Natural killer cell treated with Interleukin-12 subunit alpha and Interleukin-12 subunit beta and Interleukin-15 and Interleukin-18, amount 100 ng/mL, for 72 hours (primary cell): Measurements from ENCODE around the gene SEMA3A. TPM values are rescaled to one million over a fixed set of nuclear protein-coding genes. Genes with fewer than 3 reads are reported as not detected.

ENCODE experiments used
- ATAC-seq, 2 donors: fragments of 150-1000 bp; cut with Tn5 transposase in 1 of 2; sonication (Bioruptor Pico), chemical (Tn5 transposase) in 1 of 2; 2 replicates each; pipeline ENCODE4 v1.10.0; 2021
- DNase-seq: peaks from one replicate; pipeline ENCODE4 v3.0.0; 2022; ENCODE audit warnings: low spot score
- H3K27ac Mint-ChIP-seq, 2 donors: 1 replicate in 1 of 2; 2 replicates in 1 of 2; pipeline ENCODE4 v1.8.0; 2022; ENCODE audit warnings: mixed read lengths in 2 of 2, mild to moderate bottlenecking in 1 of 2, moderate library complexity in 1 of 2
- H3K27me3 Mint-ChIP-seq, 2 donors: 1 replicate in 1 of 2; 2 replicates in 1 of 2; pipeline ENCODE4 v1.8.0; 2022; ENCODE audit warnings: mixed read lengths in 2 of 2
- H3K36me3 Mint-ChIP-seq: one replicate; pipeline ENCODE4 v1.8.0; 2022; ENCODE audit warnings: mixed read lengths
- H3K4me1 Mint-ChIP-seq, 2 donors: 1 replicate in 1 of 2; 2 replicates in 1 of 2; pipeline ENCODE4 v1.8.0; 2022; ENCODE audit warnings: low read depth in 2 of 2, mixed read lengths in 2 of 2, mild to moderate bottlenecking in 1 of 2
- H3K4me3 Mint-ChIP-seq: one replicate; pipeline ENCODE4 v1.8.0; 2022; ENCODE audit warnings: mixed read lengths
- H3K9me3 Mint-ChIP-seq: 2 replicates; pipeline ENCODE4 v1.8.0; 2022; ENCODE audit warnings: mixed read lengths
- total RNA-seq, 2 donors: library from RNA; stranded (reverse); gene quantifications; one replicate each; pipeline ENCODE4 v1.2.3, GENCODE V29; 2022

SEMA3A gene
- total RNA-seq, 2 donors from 2014 or later, result 4.0 to 5.0 TPM

DNA sequence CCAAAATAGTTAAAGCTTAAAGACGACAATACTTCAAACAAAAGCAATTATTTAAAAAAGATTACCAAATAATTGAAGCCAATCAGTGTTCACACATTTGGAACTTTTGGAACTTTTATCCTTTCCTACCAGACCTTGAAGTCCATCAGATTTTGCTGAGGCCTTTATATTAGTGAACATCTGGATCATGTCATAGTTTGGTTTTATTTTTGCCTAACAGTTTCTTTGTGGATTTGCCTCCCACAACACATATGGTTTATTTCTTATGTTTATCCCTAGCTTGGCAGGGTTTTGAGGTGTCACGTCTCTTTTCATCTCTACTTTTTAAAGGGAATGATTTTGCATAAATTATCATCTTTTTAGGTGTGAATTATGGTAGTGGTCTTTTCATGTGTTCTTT lies 242.4 kb downstream of the SEMA3A start:
- no peak overlapping the region for H3K4me3 Mint-ChIP-seq
- no peaks in the 10 kb centered on the region for H3K27me3 Mint-ChIP-seq
- no peak overlapping the region for H3K27ac Mint-ChIP-seq
- peaks cover 2% of the 10 kb centered on the region for H3K9me3 Mint-ChIP-seq
- DNase-seq (no peak), ATAC-seq (no peak)
- no peaks in the 10 kb centered on the region for H3K36me3 Mint-ChIP-seq
- H3K4me1 Mint-ChIP-seq, result no peaks in the 10 kb centered on the region

DNA sequence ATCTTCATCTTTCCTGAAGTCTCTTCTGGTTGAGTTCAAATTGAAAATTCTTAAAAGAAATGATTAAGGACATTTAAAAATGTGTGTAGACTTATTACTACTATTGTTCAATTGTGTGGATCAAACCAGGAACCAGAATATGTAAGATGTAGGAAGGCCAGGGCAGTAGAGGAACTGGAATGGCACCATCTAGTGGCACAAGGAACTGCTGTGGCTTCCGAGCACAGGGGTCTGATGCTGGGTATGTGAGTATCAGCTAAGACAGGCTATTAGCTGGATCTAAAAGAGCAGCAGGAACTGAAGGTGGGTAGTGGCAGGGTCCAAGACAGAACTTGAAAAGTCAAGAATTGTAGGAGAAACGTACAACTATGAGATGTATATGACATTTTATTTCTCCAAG lies 247.3 kb downstream of the SEMA3A start:
- Mint-ChIP-seq H3K9me3 (peaks cover 2% of the 10 kb centered on the region), H3K36me3 (no peaks in the 10 kb centered on the region), H3K4me3 (no peak overlapping the region), H3K27me3 (no peaks in the 10 kb centered on the region), H3K4me1 (no peaks in the 10 kb centered on the region), H3K27ac (no peak overlapping the region)
- DNase-seq, result no peak
- ATAC-seq, result no peak

GRCh38 chr7:83946801-83947200 lies 247.8 kb downstream of the SEMA3A start:
- no peak for ATAC-seq
- H3K9me3 Mint-ChIP-seq, result peaks cover 2% of the 10 kb centered on the region
- H3K27me3 Mint-ChIP-seq, result no peaks in the 10 kb centered on the region
- H3K4me1 Mint-ChIP-seq, result no peaks in the 10 kb centered on the region
- no peak overlapping the region for H3K4me3 Mint-ChIP-seq
- DNase-seq, result no peak
- no peaks in the 10 kb centered on the region for H3K36me3 Mint-ChIP-seq
- no peak overlapping the region for H3K27ac Mint-ChIP-seq

- Mint-ChIP-seq H3K4me1 (no peaks in the 10 kb centered on the region), H3K27ac (no peak overlapping the region), H3K27me3 (no peaks in the 10 kb centered on the region), H3K4me3 (no peak overlapping the region), H3K9me3 (no peaks in the 10 kb centered on the region), H3K36me3 (no peaks in the 10 kb centered on the region)
- ATAC-seq (no peak), DNase-seq (no peak)
Observed at GRCh38 chr7:83941300-83941699, 253.3 kb downstream of the SEMA3A start.

GRCh38 chr7:83937930-83938329 lies 256.7 kb downstream of the SEMA3A start:
- H3K27me3 Mint-ChIP-seq, result no peaks in the 10 kb centered on the region
- no peak for ATAC-seq
- H3K4me1 Mint-ChIP-seq, result no peaks in the 10 kb centered on the region
- H3K9me3 Mint-ChIP-seq, result no peaks in the 10 kb centered on the region
- H3K36me3 Mint-ChIP-seq, result no peaks in the 10 kb centered on the region
- no peak for DNase-seq
- no peak overlapping the region for H3K4me3 Mint-ChIP-seq
- H3K27ac Mint-ChIP-seq, result no peak overlapping the region

DNA sequence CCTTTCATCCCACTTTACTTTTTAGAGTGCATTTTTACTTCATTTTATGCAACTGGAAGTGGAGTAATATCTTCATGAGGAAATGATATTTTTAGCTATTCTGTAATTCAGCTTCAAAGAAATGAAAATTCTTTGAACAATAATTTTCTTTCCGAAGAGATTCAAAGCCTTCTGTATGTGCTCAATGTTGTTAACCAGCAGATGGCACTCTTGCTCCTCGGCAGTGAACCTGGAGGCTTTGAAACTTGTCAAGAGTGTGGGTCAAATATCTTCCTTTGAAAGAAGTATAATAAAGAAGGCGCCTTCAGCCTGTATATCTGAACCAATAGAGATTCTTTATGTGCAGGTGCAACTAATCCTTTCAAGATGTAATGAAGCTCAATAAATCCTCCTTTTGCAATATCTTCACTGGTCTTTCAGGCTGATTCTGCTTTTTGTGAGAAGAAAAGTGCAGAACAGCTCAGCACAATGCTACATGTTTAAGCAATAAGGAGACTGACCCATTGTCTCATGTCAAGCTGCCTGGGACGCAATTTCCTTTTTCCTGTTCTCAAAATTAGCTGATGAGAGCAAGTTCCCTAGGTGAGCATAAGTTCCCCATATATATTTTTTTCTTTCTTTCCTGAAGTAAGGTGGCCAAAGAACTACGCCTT lies 258.4 kb downstream of the SEMA3A start:
- no peak overlapping the region for H3K27ac Mint-ChIP-seq
- no peak for ATAC-seq
- no peaks in the 10 kb centered on the region for H3K36me3 Mint-ChIP-seq
- no peaks in the 10 kb centered on the region for H3K27me3 Mint-ChIP-seq
- peaks cover 2% of the 10 kb centered on the region for H3K9me3 Mint-ChIP-seq
- DNase-seq, result no peak
- H3K4me1 Mint-ChIP-seq, result no peaks in the 10 kb centered on the region
- no peak overlapping the region for H3K4me3 Mint-ChIP-seq

DNA sequence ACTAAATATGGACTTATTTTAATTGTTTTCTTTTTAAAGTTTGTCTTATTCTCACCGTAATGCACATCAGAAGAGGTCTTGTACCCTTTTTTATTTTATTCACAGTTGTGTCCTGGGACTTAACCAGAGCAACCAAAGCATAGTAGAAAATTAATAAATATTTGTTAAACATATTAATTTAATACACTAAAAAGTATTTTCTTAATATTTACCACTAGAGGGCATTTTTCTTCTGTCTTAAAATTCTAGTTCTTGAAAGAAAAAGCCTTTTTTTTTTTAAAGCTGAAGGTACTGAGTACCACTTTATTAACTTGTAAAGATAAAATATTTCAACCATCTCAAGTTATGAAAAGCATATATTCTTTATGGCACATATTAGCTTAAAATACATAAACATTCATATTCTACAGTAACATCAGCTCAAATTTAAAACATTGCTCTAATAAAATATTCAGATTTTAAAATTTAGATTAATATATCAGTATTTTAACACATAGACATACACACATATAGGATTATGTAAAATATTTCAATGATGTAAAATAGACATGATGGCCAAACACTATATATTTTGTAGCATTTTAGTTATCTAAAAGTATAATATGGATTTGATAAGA lies 260.4 kb downstream of the SEMA3A start:
- ATAC-seq (no peak), DNase-seq (no peak)
- Mint-ChIP-seq H3K4me3 (no peak overlapping the region), H3K27me3 (no peaks in the 10 kb centered on the region), H3K9me3 (peaks cover 2% of the 10 kb centered on the region), H3K4me1 (no peaks in the 10 kb centered on the region), H3K27ac (no peak overlapping the region), H3K36me3 (no peaks in the 10 kb centered on the region)

- H3K36me3 Mint-ChIP-seq, result no peaks in the 10 kb centered on the region
- H3K9me3 Mint-ChIP-seq, result peaks cover 2% of the 10 kb centered on the region
- no peaks in the 10 kb centered on the region for H3K27me3 Mint-ChIP-seq
- ATAC-seq (no peak), DNase-seq (no peak)
- H3K4me1 Mint-ChIP-seq, result no peaks in the 10 kb centered on the region
- H3K4me3 Mint-ChIP-seq, result no peak overlapping the region
- no peak overlapping the region for H3K27ac Mint-ChIP-seq
Observed at GRCh38 chr7:83931968-83932367, 262.6 kb downstream of the SEMA3A start.

DNA sequence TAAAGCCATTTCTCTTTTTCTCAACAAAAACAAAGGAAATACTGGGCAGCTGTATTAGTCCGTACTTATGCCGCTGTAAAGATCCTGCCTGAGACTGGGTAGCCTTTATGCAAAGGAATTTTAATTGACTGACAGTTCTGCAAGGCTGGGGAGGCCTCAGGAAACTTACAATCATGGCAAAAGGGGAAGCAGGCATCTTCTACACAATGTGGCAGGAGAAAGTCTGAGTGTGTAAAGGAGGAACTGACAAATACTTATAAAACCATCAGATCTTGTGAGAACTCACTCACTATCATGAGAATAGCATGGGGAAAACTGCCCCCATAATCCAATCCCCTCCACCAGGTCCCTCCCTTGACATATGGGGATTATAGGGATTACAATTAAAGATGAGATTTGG lies 264.3 kb downstream of the SEMA3A start:
- ATAC-seq (no peak), DNase-seq (no peak)
- Mint-ChIP-seq H3K9me3 (peaks cover 2% of the 10 kb centered on the region), H3K4me3 (no peak overlapping the region), H3K36me3 (no peaks in the 10 kb centered on the region), H3K4me1 (no peaks in the 10 kb centered on the region), H3K27me3 (no peaks in the 10 kb centered on the region), H3K27ac (no peak overlapping the region)

DNA sequence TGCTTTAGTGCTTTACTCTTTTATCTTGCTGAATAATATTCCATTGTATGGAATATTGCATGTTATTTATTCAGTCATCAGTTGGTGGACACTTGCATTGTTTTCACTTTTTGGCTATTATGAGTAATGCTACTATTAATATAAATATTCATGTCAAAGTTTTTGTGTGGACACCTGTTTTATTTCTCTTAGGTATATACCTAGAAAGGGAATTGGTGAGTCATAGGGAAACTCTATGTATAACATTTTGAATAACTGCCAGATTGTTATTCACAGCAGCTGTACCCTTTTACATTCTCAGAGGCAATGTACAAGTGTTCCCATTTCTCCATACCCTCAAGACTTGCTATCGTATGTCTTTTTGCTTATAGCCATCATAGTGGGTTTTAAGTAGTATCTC lies 268.7 kb downstream of the SEMA3A start:
- no peaks in the 10 kb centered on the region for H3K36me3 Mint-ChIP-seq
- H3K9me3 Mint-ChIP-seq, result no peaks in the 10 kb centered on the region
- H3K4me1 Mint-ChIP-seq, result no peaks in the 10 kb centered on the region
- H3K4me3 Mint-ChIP-seq, result no peak overlapping the region
- no peak for ATAC-seq
- no peaks in the 10 kb centered on the region for H3K27me3 Mint-ChIP-seq
- no peak for DNase-seq
- no peak overlapping the region for H3K27ac Mint-ChIP-seq

DNA sequence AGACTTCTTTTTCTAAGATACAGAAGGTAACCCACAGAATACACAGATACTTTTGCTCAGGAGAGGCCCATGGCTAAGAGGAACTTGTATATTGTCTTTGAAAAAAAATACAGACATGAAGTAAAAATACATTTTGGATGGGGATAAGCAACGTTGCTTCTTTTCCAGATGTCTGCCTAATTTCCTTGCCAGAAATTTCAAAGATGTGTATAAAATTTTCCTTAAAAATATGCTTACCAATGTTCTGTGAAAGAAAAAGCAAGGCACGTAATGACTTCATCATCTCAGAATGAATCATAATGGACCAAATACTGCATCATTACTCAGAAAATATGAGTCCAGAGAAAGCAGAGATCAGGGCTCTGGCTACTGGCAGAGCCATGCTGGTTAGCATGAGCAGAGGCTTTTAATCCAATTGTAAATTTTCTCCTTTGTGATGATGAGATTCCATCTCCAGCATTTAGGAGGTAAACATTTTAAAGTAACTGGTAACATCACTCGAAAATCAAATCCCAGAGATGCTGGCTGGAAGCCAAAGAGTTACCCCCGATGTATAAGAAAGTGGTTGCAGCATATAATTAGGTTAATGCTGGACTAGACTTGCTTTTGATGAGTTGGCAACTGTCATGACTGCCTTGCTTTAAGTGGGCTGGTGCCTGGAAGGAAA lies 272.5 kb downstream of the SEMA3A start:
- Mint-ChIP-seq H3K9me3 (peaks cover 2% of the 10 kb centered on the region), H3K27ac (no peak overlapping the region), H3K36me3 (no peaks in the 10 kb centered on the region), H3K27me3 (no peaks in the 10 kb centered on the region), H3K4me3 (no peak overlapping the region), H3K4me1 (no peaks in the 10 kb centered on the region)
- ATAC-seq (no peak), DNase-seq (no peak)

GRCh38 chr7:83921271-83921940 lies 273.2 kb downstream of the SEMA3A start:
- Mint-ChIP-seq H3K27me3 (no peaks in the 10 kb centered on the region), H3K36me3 (no peaks in the 10 kb centered on the region), H3K27ac (no peak overlapping the region), H3K4me3 (no peak overlapping the region), H3K9me3 (peaks cover 2% of the 10 kb centered on the region), H3K4me1 (no peaks in the 10 kb centered on the region)
- ATAC-seq (no peak), DNase-seq (no peak)

DNA sequence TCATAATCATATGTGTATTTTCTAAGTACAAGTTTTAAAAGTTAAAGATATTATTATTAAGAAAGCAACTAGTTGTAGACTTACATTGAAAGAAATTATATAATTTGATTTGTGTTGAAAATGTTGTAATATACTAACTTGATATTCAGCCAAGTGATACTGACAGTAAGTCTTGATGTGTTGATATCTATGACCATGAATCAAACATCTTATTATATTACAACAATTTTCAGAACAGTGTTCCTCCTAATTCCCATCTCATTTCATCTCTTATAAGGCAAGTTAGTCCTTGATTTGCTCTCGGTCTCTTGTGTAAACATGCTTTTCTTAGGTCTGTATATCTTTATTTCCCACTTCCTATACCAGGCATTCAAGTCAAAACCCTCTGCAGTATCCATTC lies 276.4 kb downstream of the SEMA3A start:
- ATAC-seq, result no peak
- Mint-ChIP-seq H3K9me3 (peaks cover 3% of the 10 kb centered on the region), H3K4me3 (no peak overlapping the region), H3K4me1 (no peaks in the 10 kb centered on the region), H3K36me3 (peaks cover 2% of the 10 kb centered on the region), H3K27ac (no peak overlapping the region), H3K27me3 (no peaks in the 10 kb centered on the region)
- no peak for DNase-seq

GRCh38 chr7:83913174-83913573 lies 281.4 kb downstream of the SEMA3A start:
- DNase-seq, result no peak
- Mint-ChIP-seq H3K4me1 (no peaks in the 10 kb centered on the region), H3K36me3 (peaks cover 5% of the 10 kb centered on the region), H3K4me3 (no peak overlapping the region), H3K27ac (no peak overlapping the region), H3K9me3 (peaks cover 3% of the 10 kb centered on the region), H3K27me3 (no peaks in the 10 kb centered on the region)
- no peak for ATAC-seq
